BE2C (cell line): ENCODE results near the gene SUN2.

ENCODE experiments used
- DNase-seq: peaks from one replicate; pipeline ENCODE4 v3.0.0-alpha.2; 2020
- H3K27me3 ChIP-seq: fragments of 250-450 bp; sonication (Bioruptor Pico); 2 replicates; pipeline ENCODE4 v1.5.1; 2020; ENCODE audit warnings: mild to moderate bottlenecking
- H3K36me3 ChIP-seq: fragments of 250-450 bp; sonication (Bioruptor Pico); 2 replicates; pipeline ENCODE4 v1.5.1; 2020; ENCODE audit warnings: mild to moderate bottlenecking
- H3K4me1 ChIP-seq: fragments of 250-450 bp; sonication (Bioruptor Pico); 2 replicates; pipeline ENCODE4 v1.5.1; 2020
- H3K4me3 ChIP-seq: 2 replicates; pipeline ENCODE4 v1.5.1; 2011; ENCODE audit warnings: low read depth, low read length
- H3K9me3 ChIP-seq: fragments of 250-450 bp; sonication (Bioruptor Pico); 2 replicates; pipeline ENCODE4 v1.5.1; 2020
- CTCF ChIP-seq: IDR thresholded peaks from 2 replicates; pipeline ENCODE4 v1.5.1; 2012; ENCODE audit warnings: mild to moderate bottlenecking, low read depth, low read length

Gene SUN2

GRCh38 chr22:38718414-38718813 is 37.4 kb downstream of the SUN2 start:
- H3K36me3 ChIP-seq = peaks cover 64% of the 10 kb centered on the region
- H3K4me1 ChIP-seq = peaks cover 6% of the 10 kb centered on the region
- H3K27me3 ChIP-seq = no peaks in the 10 kb centered on the region
- H3K4me3 ChIP-seq = no peak overlapping the region
- no peaks in the 10 kb centered on the region for H3K9me3 ChIP-seq
- peak; percentile 69 for DNase-seq
- TF ChIP-seq CTCF = peak; percentile 66

GRCh38 chr22:38717244-38717643 is 38.6 kb downstream of the SUN2 start:
- no peak for TF ChIP-seq CTCF
- peaks cover 6% of the 10 kb centered on the region for H3K4me1 ChIP-seq
- no peak for DNase-seq
- H3K4me3 ChIP-seq = no peak overlapping the region
- H3K9me3 ChIP-seq = no peaks in the 10 kb centered on the region
- no peaks in the 10 kb centered on the region for H3K27me3 ChIP-seq
- peaks cover 59% of the 10 kb centered on the region for H3K36me3 ChIP-seq

GRCh38 chr22:38716826-38717225 is 39.0 kb downstream of the SUN2 start:
- Histone ChIP-seq H3K36me3 (peaks cover 61% of the 10 kb centered on the region), H3K4me3 (no peak overlapping the region), H3K4me1 (peaks cover 6% of the 10 kb centered on the region), H3K27me3 (no peaks in the 10 kb centered on the region), H3K9me3 (no peaks in the 10 kb centered on the region)
- DNase-seq = no peak
- no peak for TF ChIP-seq CTCF

- Histone ChIP-seq H3K4me1 (peaks cover 6% of the 10 kb centered on the region), H3K4me3 (no peak overlapping the region), H3K9me3 (no peaks in the 10 kb centered on the region), H3K36me3 (peaks cover 59% of the 10 kb centered on the region), H3K27me3 (no peaks in the 10 kb centered on the region)
- TF ChIP-seq CTCF = no peak
- DNase-seq = no peak
Measured at GRCh38 chr22:38716271-38716670, 39.5 kb downstream of the SUN2 start.

GRCh38 chr22:38715852-38716251 is 39.9 kb downstream of the SUN2 start:
- Histone ChIP-seq H3K36me3 (peaks cover 60% of the 10 kb centered on the region), H3K9me3 (no peaks in the 10 kb centered on the region), H3K27me3 (no peaks in the 10 kb centered on the region), H3K4me3 (no peak overlapping the region), H3K4me1 (peaks cover 6% of the 10 kb centered on the region)
- no peak for DNase-seq
- TF ChIP-seq CTCF = no peak

GRCh38 chr22:38715176-38715764 is 40.5 kb downstream of the SUN2 start:
- Histone ChIP-seq H3K36me3 (peaks cover 55% of the 10 kb centered on the region), H3K4me3 (no peak overlapping the region), H3K4me1 (peaks cover 6% of the 10 kb centered on the region), H3K9me3 (no peaks in the 10 kb centered on the region), H3K27me3 (no peaks in the 10 kb centered on the region)
- TF ChIP-seq CTCF = no peak
- DNase-seq = no peak
